ENCODE measurements around the gene LSM14B. TPM values are rescaled to one million over a fixed set of nuclear protein-coding genes. Genes with fewer than 3 reads are reported as not detected.
"Not testable (repeated sequence)": the region's sequence is repeated elsewhere in the genome, so short reads cannot be mapped to it uniquely, and the experiment has no call there.

The LSM14B gene
- total RNA-seq, 2 donors from 2014 or later, result 26.1 to 26.8 TPM

DNA sequence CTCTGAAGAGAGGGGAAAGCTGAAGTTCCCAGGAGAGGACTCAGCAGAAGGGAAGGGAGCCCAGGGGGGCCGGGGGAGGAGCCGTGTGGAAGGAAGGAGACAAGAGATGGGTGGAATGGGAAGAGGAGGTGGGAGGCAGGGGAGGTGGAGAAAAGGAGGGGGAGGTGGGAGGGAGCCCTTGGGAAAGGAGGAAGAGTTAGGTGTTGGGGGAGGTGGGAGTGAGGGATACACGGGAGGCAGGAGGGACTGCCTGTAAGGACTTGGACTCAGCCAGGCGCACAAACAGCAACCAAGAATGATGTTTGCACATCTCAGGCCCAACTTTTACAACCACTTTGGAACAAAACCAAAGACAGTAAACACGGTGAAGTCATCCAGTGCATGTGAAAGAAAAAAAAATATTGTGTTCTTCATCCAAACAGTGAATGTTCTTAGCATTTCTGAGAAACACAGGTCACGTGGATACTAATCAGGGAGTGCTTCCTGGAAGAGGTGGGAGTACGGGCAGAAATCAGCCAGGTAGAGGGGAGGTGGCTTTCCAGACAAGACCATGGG lies 17.4 kb upstream of the LSM14B start:
- TF ChIP-seq, protein P1, sequence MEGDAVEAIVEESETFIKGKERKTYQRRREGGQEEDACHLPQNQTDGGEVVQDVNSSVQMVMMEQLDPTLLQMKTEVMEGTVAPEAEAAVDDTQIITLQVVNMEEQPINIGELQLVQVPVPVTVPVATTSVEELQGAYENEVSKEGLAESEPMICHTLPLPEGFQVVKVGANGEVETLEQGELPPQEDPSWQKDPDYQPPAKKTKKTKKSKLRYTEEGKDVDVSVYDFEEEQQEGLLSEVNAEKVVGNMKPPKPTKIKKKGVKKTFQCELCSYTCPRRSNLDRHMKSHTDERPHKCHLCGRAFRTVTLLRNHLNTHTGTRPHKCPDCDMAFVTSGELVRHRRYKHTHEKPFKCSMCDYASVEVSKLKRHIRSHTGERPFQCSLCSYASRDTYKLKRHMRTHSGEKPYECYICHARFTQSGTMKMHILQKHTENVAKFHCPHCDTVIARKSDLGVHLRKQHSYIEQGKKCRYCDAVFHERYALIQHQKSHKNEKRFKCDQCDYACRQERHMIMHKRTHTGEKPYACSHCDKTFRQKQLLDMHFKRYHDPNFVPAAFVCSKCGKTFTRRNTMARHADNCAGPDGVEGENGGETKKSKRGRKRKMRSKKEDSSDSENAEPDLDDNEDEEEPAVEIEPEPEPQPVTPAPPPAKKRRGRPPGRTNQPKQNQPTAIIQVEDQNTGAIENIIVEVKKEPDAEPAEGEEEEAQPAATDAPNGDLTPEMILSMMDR (IDR thresholded peaks at IDR 0.05), result no peak
- no peaks in the 10 kb centered on the region for H3K36me3 ChIP-seq
- no peak overlapping the region for H3K4me3 ChIP-seq
- peaks cover 0 to 50% of the 10 kb centered on the region in 2 donors for H3K9me3 ChIP-seq
- no peaks in the 10 kb centered on the region for H3K4me1 ChIP-seq
- H3K27me3 ChIP-seq, result no peaks in the 10 kb centered on the region
- H3K27ac ChIP-seq, result no peak overlapping the region
- DNase-seq (ENCODE audit: low spot score), result no peak

DNA sequence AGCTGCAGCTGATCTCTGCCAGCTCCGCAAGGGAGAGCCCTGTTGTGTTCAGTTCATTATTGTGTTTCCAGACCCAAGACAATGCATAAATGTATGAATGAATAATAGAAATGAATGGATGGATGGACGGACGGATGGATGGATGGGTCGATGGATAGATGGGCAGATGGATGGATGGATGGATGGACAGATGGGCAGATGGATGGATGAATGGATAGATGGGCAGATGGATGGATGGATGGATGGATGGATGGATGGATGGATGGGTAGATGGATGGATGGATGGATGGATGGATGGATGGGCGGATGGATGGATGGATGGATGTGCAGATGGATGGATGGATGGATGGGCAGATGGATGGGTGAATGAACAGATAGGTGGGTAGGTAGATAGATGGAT lies 16.7 kb upstream of the LSM14B start:
- DNase-seq (ENCODE audit: low spot score), result no peak
- H3K27ac ChIP-seq, result no peak overlapping the region
- TF ChIP-seq, protein P1 (IDR thresholded peaks at IDR 0.05), result no peak
- H3K9me3 ChIP-seq, result peaks cover 0 to 50% of the 10 kb centered on the region in 2 donors
- H3K27me3 ChIP-seq, result no peaks in the 10 kb centered on the region
- H3K4me1 ChIP-seq, result no peaks in the 10 kb centered on the region
- no peak overlapping the region for H3K4me3 ChIP-seq
- no peaks in the 10 kb centered on the region for H3K36me3 ChIP-seq

DNA sequence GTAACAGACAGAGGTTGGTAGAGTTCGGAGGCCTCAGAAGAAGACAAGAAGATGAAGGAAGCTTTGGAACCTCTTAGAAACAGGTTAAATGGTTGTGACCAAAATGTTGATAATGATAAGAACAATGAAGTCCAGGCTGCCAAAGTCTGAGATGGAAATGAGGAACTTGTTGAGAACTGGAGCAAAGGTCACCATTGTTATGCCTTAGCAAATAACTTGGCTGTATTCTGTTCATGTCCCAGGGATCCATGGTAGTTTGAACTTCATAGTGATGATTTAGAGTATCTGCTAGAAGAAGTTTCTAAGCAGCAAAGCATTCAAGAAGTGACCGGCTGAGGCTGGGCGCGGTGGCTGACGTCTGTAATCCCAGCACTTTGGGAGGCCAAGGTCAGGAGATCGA lies 11.1 kb upstream of the LSM14B start:
- Histone ChIP-seq H3K4me1 (no peaks in the 10 kb centered on the region), H3K4me3 (no peak overlapping the region), H3K27ac (no peak overlapping the region), H3K36me3 (no peaks in the 10 kb centered on the region), H3K27me3 (no peaks in the 10 kb centered on the region), H3K9me3 (peaks cover 0 to 59% of the 10 kb centered on the region in 2 donors)
- TF ChIP-seq, protein P1 (IDR thresholded peaks at IDR 0.05), result no peak
- no peak for DNase-seq (ENCODE audit: low spot score)

DNA sequence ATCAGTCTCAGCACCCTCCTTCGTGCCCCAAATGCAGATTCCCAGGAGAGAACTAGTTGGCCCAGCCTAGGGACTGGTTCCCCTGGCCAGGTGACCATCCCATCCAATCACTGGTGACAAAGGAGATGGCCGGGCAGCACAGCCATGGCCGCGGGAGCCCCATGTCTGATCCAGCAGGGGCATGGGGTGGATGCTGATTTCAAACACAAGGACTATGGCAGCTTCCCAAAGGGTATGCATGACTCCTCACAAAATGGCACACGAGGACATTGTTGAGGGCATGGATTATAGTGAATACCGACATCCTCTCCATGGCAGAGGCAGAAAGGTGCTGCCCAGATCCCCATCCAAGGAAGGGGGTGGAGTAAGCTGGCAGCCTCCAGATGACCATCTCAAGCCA lies 9.9 kb upstream of the LSM14B start:
- peaks cover 0 to 2% of the 10 kb centered on the region in 2 donors for H3K4me1 ChIP-seq
- peaks cover 0 to 53% of the 10 kb centered on the region in 2 donors for H3K9me3 ChIP-seq
- TF ChIP-seq, protein P1 (IDR thresholded peaks at IDR 0.05), result no peak
- no peak overlapping the region for H3K4me3 ChIP-seq
- H3K27me3 ChIP-seq, result no peaks in the 10 kb centered on the region
- DNase-seq (ENCODE audit: low spot score), result no peak
- H3K27ac ChIP-seq, result no peak overlapping the region
- H3K36me3 ChIP-seq, result no peaks in the 10 kb centered on the region

DNA sequence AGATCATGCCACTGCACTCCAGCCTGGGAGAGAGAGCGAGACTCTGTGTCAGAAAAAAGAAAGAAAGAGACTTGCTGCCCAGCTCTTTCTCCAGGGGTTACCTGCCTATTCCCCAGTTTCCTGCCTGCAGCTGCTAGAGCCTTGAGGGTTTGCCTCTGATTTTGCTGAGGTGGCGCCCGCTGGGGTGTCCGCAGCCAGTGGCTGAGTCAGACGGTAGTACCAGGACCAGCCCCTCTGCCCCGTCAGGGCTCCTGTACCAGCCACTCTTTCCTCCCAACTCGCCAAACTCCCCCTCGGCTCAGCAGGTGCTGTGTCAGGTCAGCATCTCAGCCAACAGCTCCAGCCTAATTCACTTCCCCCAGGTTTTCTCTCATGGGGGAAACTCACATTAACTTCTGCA lies 7.4 kb upstream of the LSM14B start:
- Histone ChIP-seq H3K9me3 (peaks cover 0 to 28% of the 10 kb centered on the region in 2 donors), H3K27me3 (no peaks in the 10 kb centered on the region), H3K36me3 (no peaks in the 10 kb centered on the region), H3K4me3 (no peak overlapping the region), H3K27ac (no peak overlapping the region), H3K4me1 (peaks cover 0 to 24% of the 10 kb centered on the region in 2 donors)
- TF ChIP-seq, protein P1 (IDR thresholded peaks at IDR 0.05), result no peak
- no peak for DNase-seq (ENCODE audit: low spot score)

DNA sequence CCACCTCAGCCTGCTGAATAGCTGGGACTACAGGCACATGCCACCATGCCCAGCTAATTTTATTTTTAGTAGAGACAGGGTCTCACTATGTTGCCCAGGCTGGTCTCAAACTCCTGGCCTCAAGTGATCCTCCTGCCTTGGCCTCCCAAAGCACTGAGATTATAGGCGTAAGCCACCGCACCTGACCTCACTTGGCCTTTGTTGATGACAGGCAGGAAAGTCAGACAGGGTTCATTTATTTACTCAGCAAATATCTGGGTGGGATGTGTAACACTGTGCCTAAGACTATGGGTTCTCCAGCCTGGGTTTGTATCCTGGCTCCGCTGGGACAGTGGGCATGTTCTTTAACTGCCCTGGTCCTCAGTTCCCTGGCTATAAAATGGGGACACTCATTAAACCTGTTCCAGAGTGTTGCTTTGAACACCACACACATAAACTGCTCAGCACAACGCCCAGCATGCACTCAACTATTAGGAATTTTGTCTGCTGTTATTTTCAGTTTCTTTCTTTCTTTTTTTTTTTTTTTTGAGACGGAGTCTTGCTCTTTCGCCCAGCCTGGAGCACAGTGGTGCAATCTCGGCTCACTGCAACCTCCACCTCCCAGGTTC lies 6.4 kb upstream of the LSM14B start:
- DNase-seq (ENCODE audit: low spot score); H3K36me3 ChIP-seq; H3K4me3 ChIP-seq; H3K27me3 ChIP-seq; H3K27ac ChIP-seq: not testable (repeated sequence)
- H3K4me1 ChIP-seq, result peaks cover 0 to 32% of the 10 kb centered on the region in 2 donors
- H3K9me3 ChIP-seq, result peaks cover 0 to 21% of the 10 kb centered on the region in 2 donors

All from right atrium auricular region (tissue), 2 donors.